DND-41 (cell line): Measurements from ENCODE around the gene ZGPAT.

Experiments
- EZH2 ChIP-seq: IDR thresholded peaks from 3 replicates; pipeline ENCODE4 v1.6.1; 2012; ENCODE audit warnings: borderline replicate concordance, low read depth, mild to moderate bottlenecking, moderate library complexity, low read length, inconsistent platforms; ENCODE audit not compliant: severe bottlenecking
- TF ChIP-seq, protein P1 (sequence below): IDR thresholded peaks from 2 replicates; pipeline ENCODE4 v1.5.1; 2012; ENCODE audit warnings: borderline replicate concordance, low read length, moderate library complexity, mild to moderate bottlenecking; ENCODE audit not compliant: poor library complexity, severe bottlenecking; ENCODE audit errors: extremely low read depth

DNA sequence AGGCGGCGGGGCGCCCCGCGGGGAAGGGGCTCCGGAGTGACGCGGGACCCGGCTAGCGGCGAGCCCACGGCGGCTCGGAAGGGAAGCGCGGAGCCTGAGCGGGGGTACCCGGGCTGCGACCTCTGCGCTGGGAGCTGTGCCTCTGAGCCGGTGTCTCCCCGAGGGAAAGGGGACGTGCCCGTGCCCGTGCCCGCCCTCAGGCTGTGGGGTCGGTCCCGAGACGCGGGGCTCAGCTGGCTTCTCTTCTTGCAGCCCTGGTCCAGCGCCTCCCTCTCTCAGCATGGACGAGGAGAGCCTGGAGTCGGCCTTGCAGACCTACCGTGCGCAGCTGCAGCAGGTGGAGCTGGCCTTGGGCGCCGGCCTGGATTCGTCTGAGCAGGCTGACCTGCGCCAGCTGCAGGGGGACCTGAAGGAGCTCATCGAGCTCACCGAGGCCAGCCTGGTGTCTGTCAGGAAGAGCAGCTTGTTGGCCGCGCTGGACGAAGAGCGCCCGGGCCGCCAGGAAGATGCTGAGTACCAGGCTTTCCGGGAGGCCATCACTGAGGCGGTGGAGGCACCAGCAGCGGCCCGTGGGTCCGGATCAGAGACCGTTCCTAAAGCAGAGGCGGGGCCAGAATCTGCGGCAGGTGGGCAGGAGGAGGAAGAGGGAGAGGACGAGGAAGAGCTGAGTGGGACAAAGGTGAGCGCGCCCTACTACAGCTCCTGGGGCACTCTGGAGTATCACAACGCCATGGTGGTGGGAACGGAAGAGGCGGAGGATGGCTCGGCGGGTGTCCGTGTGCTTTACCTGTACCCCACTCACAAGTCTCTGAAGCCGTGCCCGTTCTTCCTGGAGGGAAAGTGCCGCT lies 686 bp downstream of the ZGPAT start:
- TF ChIP-seq, protein P1, sequence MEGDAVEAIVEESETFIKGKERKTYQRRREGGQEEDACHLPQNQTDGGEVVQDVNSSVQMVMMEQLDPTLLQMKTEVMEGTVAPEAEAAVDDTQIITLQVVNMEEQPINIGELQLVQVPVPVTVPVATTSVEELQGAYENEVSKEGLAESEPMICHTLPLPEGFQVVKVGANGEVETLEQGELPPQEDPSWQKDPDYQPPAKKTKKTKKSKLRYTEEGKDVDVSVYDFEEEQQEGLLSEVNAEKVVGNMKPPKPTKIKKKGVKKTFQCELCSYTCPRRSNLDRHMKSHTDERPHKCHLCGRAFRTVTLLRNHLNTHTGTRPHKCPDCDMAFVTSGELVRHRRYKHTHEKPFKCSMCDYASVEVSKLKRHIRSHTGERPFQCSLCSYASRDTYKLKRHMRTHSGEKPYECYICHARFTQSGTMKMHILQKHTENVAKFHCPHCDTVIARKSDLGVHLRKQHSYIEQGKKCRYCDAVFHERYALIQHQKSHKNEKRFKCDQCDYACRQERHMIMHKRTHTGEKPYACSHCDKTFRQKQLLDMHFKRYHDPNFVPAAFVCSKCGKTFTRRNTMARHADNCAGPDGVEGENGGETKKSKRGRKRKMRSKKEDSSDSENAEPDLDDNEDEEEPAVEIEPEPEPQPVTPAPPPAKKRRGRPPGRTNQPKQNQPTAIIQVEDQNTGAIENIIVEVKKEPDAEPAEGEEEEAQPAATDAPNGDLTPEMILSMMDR = no peak
- no peak for TF ChIP-seq EZH2
